CD4-positive, alpha-beta T cell (primary cell): Measurements from ENCODE around the gene NAPSA. TPM values are rescaled to one million over a fixed set of nuclear protein-coding genes. Genes with fewer than 3 reads are reported as not detected.
A peak's percentile ranks its signal among the peaks of the same experiment; 100 is the strongest.

Source experiments
- ATAC-seq: fragments of 200-7000 bp; cut with Tn5 transposase; one replicate; pipeline ENCODE4 v1.10.0; 2022; ENCODE audit warnings: mild to moderate bottlenecking; ENCODE audit not compliant: poor library complexity
- CTCF ChIA-PET: fragments of 350-600 bp; sonication (Branson Sonifier 250); formaldehyde crosslinking; loops from one replicate; lab custom pipeline; 2021; ENCODE audit warnings: antibody characterized with exemption, inconsistent platforms; lab: Charles Lee
- POLR2A ChIA-PET: fragments of 350-600 bp; sonication (Branson Sonifier 250); formaldehyde crosslinking; loops from one replicate; lab custom pipeline; 2021; ENCODE audit warnings: antibody characterized with exemption, inconsistent platforms; lab: Charles Lee
- DNase-seq, 14 experiments: peaks; one replicate each; pipeline ENCODE4 v3.0.0-alpha.2; 2013 to 2020; ENCODE audit warnings: mixed read lengths in 2 of 14
- H3K27ac ChIP-seq, 2 donors: one replicate each; pipeline versions ENCODE4 v1.5.1 to v1.7.0; 2013; ENCODE audit warnings: low read length in 2 of 2, low read depth in 1 of 2, mild to moderate bottlenecking in 1 of 2
- H3K27me3 ChIP-seq, 2 experiments: 1 replicate in 1 of 2; 2 replicates in 1 of 2; pipeline versions ENCODE4 v1.6.1 to v1.7.0; 2013; ENCODE audit warnings: low read length in 2 of 2, control low read depth in 1 of 2, mild to moderate bottlenecking in 1 of 2, moderate library complexity in 1 of 2; ENCODE audit not compliant: insufficient read depth in 2 of 2, control insufficient read depth in 1 of 2
- H3K36me3 ChIP-seq: one replicate; pipeline ENCODE4 v1.6.1; 2013; ENCODE audit warnings: low read length, control low read depth; ENCODE audit not compliant: insufficient read depth
- H3K4me1 ChIP-seq: one replicate; pipeline ENCODE4 v1.6.1; 2013; ENCODE audit warnings: low read length, control low read depth; ENCODE audit not compliant: insufficient read depth
- H3K4me3 ChIP-seq: one replicate; pipeline ENCODE4 v1.5.1; 2013; ENCODE audit warnings: mild to moderate bottlenecking, low read length, moderate library complexity
- H3K9me3 ChIP-seq, 2 experiments: 1 replicate in 1 of 2; 2 replicates in 1 of 2; pipeline versions ENCODE4 v1.6.1 to v1.7.0; 2013; ENCODE audit warnings: low read length in 2 of 2, mild to moderate bottlenecking in 2 of 2, control low read depth in 1 of 2, moderate library complexity in 1 of 2; ENCODE audit not compliant: control insufficient read depth in 1 of 2, insufficient read depth in 1 of 2
- H3K27ac Mint-ChIP-seq: one replicate; pipeline ENCODE4 v1.8.0; 2020; ENCODE audit warnings: mixed read lengths
- H3K27me3 Mint-ChIP-seq: one replicate; pipeline ENCODE4 v1.8.0; 2021; ENCODE audit warnings: mixed read lengths
- H3K36me3 Mint-ChIP-seq: one replicate; pipeline ENCODE4 v1.8.0; 2021; ENCODE audit warnings: low read depth, mixed read lengths
- H3K4me1 Mint-ChIP-seq: one replicate; pipeline ENCODE4 v1.8.0; 2021; ENCODE audit warnings: low read depth, mixed read lengths
- H3K4me3 Mint-ChIP-seq: one replicate; pipeline ENCODE4 v1.8.0; 2020; ENCODE audit warnings: mild to moderate bottlenecking, mixed read lengths
- H3K9me3 Mint-ChIP-seq: one replicate; pipeline ENCODE4 v1.8.0; 2020; ENCODE audit warnings: mixed read lengths
- intact Hi-C, 2 experiments: fragments of 100-400 bp; cut with DNase I in 1 of 2; cut with micrococcal nuclease in 1 of 2; formaldehyde crosslinking; loops; one replicate each; pipeline versions ENCODE4 v1.15.1 to v1.9.0; 2023 to 2025; cut with DNase I, micrococcal nuclease
- polyA plus RNA-seq, 2 donors: library from polyadenylated mRNA; unstranded; fragments of 120-200 nt; gene quantifications; one replicate each; pipeline ENCODE4 v1.2.1, GENCODE V29; 2013
- total RNA-seq, 174 experiments: library from RNA in 2 of 174; stranded (reverse) in 2 of 174; gene quantifications; one replicate each; pipeline ENCODE4 v1.2.3 and lab custom pipeline; 2021 to 2026
- TF ChIP-seq, protein P1 (sequence below): fragments of 200-600 bp; IDR thresholded peaks from one replicate; pipeline ENCODE4 v1.8.0; 2022; ENCODE audit warnings: antibody characterized with exemption, mild to moderate bottlenecking

NAPSA gene
- under 1 TPM; 0.61 to 0.91 TPM for total RNA-seq
- 2.1 TPM for polyA plus RNA-seq (2013, experiment 1 of 2)
- polyA plus RNA-seq (2013, experiment 2 of 2) = 2.4 TPM
- 0.06 to 57.8 (median 1.1) reads per million in 172 experiments for total RNA-seq (lab: John Stamatoyannopoulos, UW)

DNA sequence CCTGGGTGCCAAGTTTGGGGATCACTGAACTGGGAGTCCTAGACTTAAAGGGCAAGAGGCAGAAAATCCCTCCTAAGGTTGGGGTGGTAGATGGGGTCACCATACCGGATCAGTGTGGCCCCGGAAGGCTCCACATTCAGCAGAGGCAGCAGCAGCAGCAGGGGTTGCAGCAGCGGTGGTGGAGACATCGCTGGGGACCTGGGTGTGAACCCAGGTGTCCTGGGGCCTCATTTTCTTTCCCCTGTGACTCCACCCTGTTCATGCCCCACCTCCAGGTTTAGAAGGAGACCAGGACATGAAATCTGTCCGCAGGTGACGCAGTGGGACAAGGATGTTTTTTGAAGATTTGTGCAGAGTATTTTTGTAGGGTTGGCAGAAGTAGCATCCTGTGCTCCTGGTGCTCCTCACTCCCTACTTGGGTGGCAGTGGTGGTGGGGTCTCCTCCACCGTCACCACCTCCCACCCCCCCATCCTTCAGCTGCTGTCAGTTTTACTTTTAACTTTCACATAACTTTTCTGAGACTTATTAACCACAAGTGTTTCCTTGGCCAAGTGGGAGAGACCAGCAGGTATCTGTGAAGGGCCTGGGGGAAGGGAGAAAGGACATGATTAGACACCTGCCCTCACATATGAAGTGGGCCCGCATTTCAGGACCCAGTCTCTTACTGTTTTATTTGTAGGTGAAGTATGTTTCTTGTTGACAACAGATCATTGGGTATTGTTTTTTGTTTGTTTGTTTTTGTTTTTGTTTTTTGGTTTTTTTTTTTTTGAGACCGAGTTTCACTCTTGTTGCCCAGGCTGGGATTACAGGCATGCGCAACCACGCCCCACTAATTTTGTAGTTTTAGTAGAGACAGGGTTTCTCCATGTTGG, at the start of gene NAPSA:
NAPSA (minus strand) TSS at position 206 of the 873 bp plus-strand sequence; CDS start at position 188, 18 bp downstream.
- Mint-ChIP-seq H3K9me3 (no peaks in the 10 kb centered on the region), H3K27ac (peak within 1 kb of the TSS; percentile 76), H3K36me3 (no peaks in the 10 kb centered on the region), H3K27me3 (no peaks in the 10 kb centered on the region), H3K4me1 (peaks cover 67% of the 10 kb centered on the region), H3K4me3 (peak within 1 kb of the TSS; percentile 48)
- DNase-seq = peak in 1 of 14 experiments; percentile 25
- Histone ChIP-seq H3K27ac (no peak within 1 kb of the TSS), H3K36me3 (no peaks in the 10 kb centered on the region), H3K9me3 (no peaks in the 10 kb centered on the region), H3K4me3 (no peak within 1 kb of the TSS), H3K27me3 (no peaks in the 10 kb centered on the region), H3K4me1 (peaks cover 53% of the 10 kb centered on the region)
- ChIA-PET POLR2A (interaction anchor here (0.7 to 4.9 kb wide), 4 partner anchors 8 to 63 kb away, joined by 3 to 41 read pairs (median 10); partner anchors contain the start of genes NR1H2 and POLD1), CTCF (interaction anchor here (1.1 to 1.4 kb wide), 3 partner anchors 8 to 18 kb away, joined by 3 to 7 read pairs (median 3); partner anchors contain the start of gene POLD1)
- intact Hi-C loops = loop anchor here in 1 of 2 experiments (5.0 kb wide), 1 partner anchor 112 kb away; the partner anchor contains the start of genes EMC10 and GARIN5A
- ATAC-seq = no peak
- TF ChIP-seq, protein P1, sequence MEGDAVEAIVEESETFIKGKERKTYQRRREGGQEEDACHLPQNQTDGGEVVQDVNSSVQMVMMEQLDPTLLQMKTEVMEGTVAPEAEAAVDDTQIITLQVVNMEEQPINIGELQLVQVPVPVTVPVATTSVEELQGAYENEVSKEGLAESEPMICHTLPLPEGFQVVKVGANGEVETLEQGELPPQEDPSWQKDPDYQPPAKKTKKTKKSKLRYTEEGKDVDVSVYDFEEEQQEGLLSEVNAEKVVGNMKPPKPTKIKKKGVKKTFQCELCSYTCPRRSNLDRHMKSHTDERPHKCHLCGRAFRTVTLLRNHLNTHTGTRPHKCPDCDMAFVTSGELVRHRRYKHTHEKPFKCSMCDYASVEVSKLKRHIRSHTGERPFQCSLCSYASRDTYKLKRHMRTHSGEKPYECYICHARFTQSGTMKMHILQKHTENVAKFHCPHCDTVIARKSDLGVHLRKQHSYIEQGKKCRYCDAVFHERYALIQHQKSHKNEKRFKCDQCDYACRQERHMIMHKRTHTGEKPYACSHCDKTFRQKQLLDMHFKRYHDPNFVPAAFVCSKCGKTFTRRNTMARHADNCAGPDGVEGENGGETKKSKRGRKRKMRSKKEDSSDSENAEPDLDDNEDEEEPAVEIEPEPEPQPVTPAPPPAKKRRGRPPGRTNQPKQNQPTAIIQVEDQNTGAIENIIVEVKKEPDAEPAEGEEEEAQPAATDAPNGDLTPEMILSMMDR = no peak

DNA sequence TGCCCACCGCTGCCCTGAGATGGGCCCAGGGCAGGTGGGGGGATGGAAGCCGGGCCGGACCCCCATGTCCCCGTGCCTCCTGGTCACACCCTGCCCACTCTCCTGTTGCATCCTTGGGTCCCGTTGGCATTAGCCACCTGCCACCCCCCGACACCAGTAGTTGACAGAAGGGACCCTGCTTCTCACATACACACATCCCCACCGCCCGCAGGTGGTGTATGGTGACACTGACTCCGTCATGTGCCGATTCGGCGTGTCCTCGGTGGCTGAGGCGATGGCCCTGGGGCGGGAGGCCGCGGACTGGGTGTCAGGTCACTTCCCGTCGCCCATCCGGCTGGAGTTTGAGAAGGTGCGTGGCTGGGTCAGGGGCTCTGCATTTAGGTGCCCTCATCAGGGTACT, 48.1 kb upstream of the NAPSA start:
- no peak overlapping the region for H3K27ac ChIP-seq
- intact Hi-C loops = loop anchor here in 1 of 2 experiments (2.0 kb wide), 1 partner anchor 21 kb away; no protein-coding TSS in a partner anchor
- no peaks in the 10 kb centered on the region for H3K4me1 Mint-ChIP-seq
- peaks cover 1% of the 10 kb centered on the region for H3K27me3 Mint-ChIP-seq
- TF ChIP-seq, protein P1 = no peak
- H3K27ac Mint-ChIP-seq = no peak overlapping the region
- H3K36me3 Mint-ChIP-seq = peaks cover 11% of the 10 kb centered on the region
- peak in 1 of 14 experiments; percentile 18 for DNase-seq
- CTCF ChIA-PET = no interaction called here
- no peaks in the 10 kb centered on the region for H3K9me3 ChIP-seq
- H3K4me1 ChIP-seq = peaks cover 10% of the 10 kb centered on the region
- peaks cover 2 to 4% of the 10 kb centered on the region in 2 experiments for H3K27me3 ChIP-seq
- POLR2A ChIA-PET = interaction anchor here (1.5 kb wide), 1 partner anchor 97 kb away, joined by 3 read pairs; the partner anchor contains the start of gene JOSD2
- ATAC-seq = no peak
- H3K36me3 ChIP-seq = peaks cover 12% of the 10 kb centered on the region
- H3K9me3 Mint-ChIP-seq = no peaks in the 10 kb centered on the region
- no peak overlapping the region for H3K4me3 Mint-ChIP-seq
- H3K4me3 ChIP-seq = no peak overlapping the region

DNA sequence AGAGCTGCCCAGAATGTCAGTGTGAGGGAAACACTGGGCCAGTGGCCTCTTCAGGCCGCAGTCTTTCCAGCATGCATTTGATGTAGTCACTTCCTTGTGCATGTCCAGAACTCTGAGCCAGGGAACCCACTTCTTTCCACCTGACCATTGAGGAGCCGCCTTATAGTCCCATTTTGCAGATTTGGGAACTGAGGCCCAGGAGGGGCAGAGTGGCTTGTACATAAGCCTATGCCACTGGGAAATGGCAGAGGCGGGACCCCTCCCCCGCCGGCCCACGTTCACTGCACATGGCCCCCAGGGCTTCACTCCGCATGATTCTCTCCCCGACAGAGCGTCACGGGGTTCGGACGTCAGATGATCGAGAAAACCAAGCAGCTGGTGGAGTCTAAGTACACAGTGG, 47.7 kb upstream of the NAPSA start:
- Histone ChIP-seq H3K4me3 (no peak overlapping the region), H3K4me1 (peaks cover 10% of the 10 kb centered on the region), H3K27ac (no peak overlapping the region), H3K9me3 (no peaks in the 10 kb centered on the region), H3K36me3 (peaks cover 12% of the 10 kb centered on the region), H3K27me3 (no peaks in the 10 kb centered on the region)
- H3K9me3 Mint-ChIP-seq = no peaks in the 10 kb centered on the region
- POLR2A ChIA-PET = interaction anchor here (1.5 kb wide), 1 partner anchor 98 kb away, joined by 3 read pairs; the partner anchor contains the start of gene JOSD2
- no peak for ATAC-seq
- CTCF ChIA-PET = no interaction called here
- TF ChIP-seq, protein P1 = no peak
- intact Hi-C loops = loop anchor here in 1 of 2 experiments (2.0 kb wide), 1 partner anchor 20 kb away; no protein-coding TSS in a partner anchor
- DNase-seq = peak in 1 of 14 experiments; percentile 6
- H3K4me1 Mint-ChIP-seq = no peaks in the 10 kb centered on the region
- H3K27me3 Mint-ChIP-seq = no peaks in the 10 kb centered on the region
- no peak overlapping the region for H3K27ac Mint-ChIP-seq
- H3K4me3 Mint-ChIP-seq = no peak overlapping the region
- peaks cover 13% of the 10 kb centered on the region for H3K36me3 Mint-ChIP-seq
